ENCODE data around the gene MRPL34.

GRCh38 chr19:17306285-17306714 is 628 bp downstream of the MRPL34 start:
- TF ChIP-seq CTCF (IDR thresholded peaks at IDR 0.05) (no peak), EZH2phosphoT487 (IDR thresholded peaks at IDR 0.05) (no peak)

All from neural progenitor cell (in vitro differentiated cells).